HEK293 (cell line): Measurements from ENCODE around the gene SOX12.
A peak's percentile ranks its signal among the peaks of the same experiment; 100 is the strongest.
"Not testable (repeated sequence)": the region's sequence is repeated elsewhere in the genome, so short reads cannot be mapped to it uniquely, and the experiment has no call there.

Source experiments
- CTCF ChIA-PET: fragments of 350-600 bp; formaldehyde crosslinking; extraction: SDS; loops from one replicate; lab custom pipeline; 2021; ENCODE audit warnings: antibody characterized with exemption; lab: Yijun Ruan, JAX
- POLR2A ChIA-PET: fragments of 300-600 bp; formaldehyde crosslinking; extraction: SDS; loops from one replicate; lab custom pipeline; 2020; ENCODE audit warnings: antibody characterized with exemption, inconsistent platforms; lab: Yijun Ruan, JAX
- H3K27ac ChIP-seq: fragments of 200-500 bp; sonication (Bioruptor generic); 2 replicates; pipeline ENCODE4 v1.5.1; 2014; ENCODE audit warnings: low read depth, low read length, control low read depth, inconsistent platforms; ENCODE audit errors: extremely low read depth
- H3K36me3 ChIP-seq, 2 experiments: fragments of 200-500 bp in 1 of 2; sonication (Bioruptor generic) in 1 of 2; 1 replicate in 1 of 2; 2 replicates in 1 of 2; pipeline ENCODE4 v1.5.1; 2014 to 2017; ENCODE audit warnings: inconsistent platforms in 2 of 2, low read length in 2 of 2; ENCODE audit not compliant: control insufficient read depth in 2 of 2, insufficient read depth in 1 of 2
- H3K4me1 ChIP-seq: fragments of 200-500 bp; sonication (Bioruptor generic); 2 replicates; pipeline ENCODE4 v1.5.1; 2014; ENCODE audit warnings: mild to moderate bottlenecking, low read length, inconsistent platforms; ENCODE audit not compliant: control insufficient read depth, insufficient read depth
- H3K4me3 ChIP-seq: 2 replicates; pipeline ENCODE4 v1.5.1; 2011; ENCODE audit warnings: low read depth, mild to moderate bottlenecking, control low read depth, low read length, moderate library complexity
- H3K9me3 ChIP-seq: fragments of 200-500 bp; sonication (Bioruptor generic); 2 replicates; pipeline ENCODE4 v1.5.1; 2014; ENCODE audit warnings: low read depth, low read length, inconsistent platforms; ENCODE audit not compliant: control insufficient read depth, insufficient read depth
- GLIS1 ChIP-seq: fragments of 450-650 bp; formaldehyde crosslinking; IDR thresholded peaks from 2 replicates; pipeline ENCODE4 v1.5.1; 2016; ENCODE audit warnings: missing biosample characterization, missing genetic modification characterization
- HOXD13 ChIP-seq: sonication (generic); formaldehyde crosslinking; IDR thresholded peaks from 2 replicates; pipeline ENCODE4 v1.8.0; 2022; ENCODE audit warnings: missing genetic modification reagents, borderline replicate concordance
- KLF7 ChIP-seq: fragments of 450-650 bp; formaldehyde crosslinking; IDR thresholded peaks from 2 replicates; pipeline ENCODE4 v1.5.1; 2016; ENCODE audit warnings: missing biosample characterization, missing genetic modification characterization, borderline replicate concordance
- KLF9 ChIP-seq: fragments of 450-650 bp; formaldehyde crosslinking; IDR thresholded peaks from 2 replicates; pipeline ENCODE4 v1.5.1; 2016; ENCODE audit warnings: missing biosample characterization, missing genetic modification characterization, low read depth
- MEIS1 ChIP-seq: sonication (generic); formaldehyde crosslinking; IDR thresholded peaks from 2 replicates; pipeline ENCODE4 v1.8.1; 2022; ENCODE audit warnings: missing genetic modification reagents, mild to moderate bottlenecking, borderline replicate concordance
- MYNN ChIP-seq: fragments of 450-650 bp; formaldehyde crosslinking; IDR thresholded peaks from 2 replicates; pipeline ENCODE4 v1.5.1; 2016; ENCODE audit warnings: missing biosample characterization, missing genetic modification characterization, borderline replicate concordance
- WT1 ChIP-seq: fragments of 450-650 bp; formaldehyde crosslinking; IDR thresholded peaks from 2 replicates; pipeline ENCODE4 v1.5.1; 2016; ENCODE audit warnings: missing biosample characterization, missing genetic modification characterization
- ZBTB7A ChIP-seq: fragments of 450-650 bp; formaldehyde crosslinking; IDR thresholded peaks from 2 replicates; pipeline ENCODE4 v1.5.1; 2016; ENCODE audit warnings: low read depth, missing biosample characterization, missing genetic modification characterization
- ZFHX2 ChIP-seq: fragments of 450-650 bp; formaldehyde crosslinking; conservative IDR thresholded peaks from 2 replicates; pipeline ENCODE4 v1.5.1; 2016; ENCODE audit warnings: missing biosample characterization, missing genetic modification characterization
- ZNF112 ChIP-seq: fragments of 450-650 bp; formaldehyde crosslinking; IDR thresholded peaks from 2 replicates; pipeline ENCODE4 v1.5.0; 2017; ENCODE audit warnings: missing biosample characterization, missing genetic modification characterization
- ZNF214 ChIP-seq: fragments of 450-650 bp; formaldehyde crosslinking; IDR thresholded peaks from 2 replicates; pipeline ENCODE4 v1.5.1; 2017; ENCODE audit warnings: missing biosample characterization, mild to moderate bottlenecking, missing genetic modification characterization, borderline replicate concordance
- ZNF23 ChIP-seq: fragments of 450-650 bp; formaldehyde crosslinking; IDR thresholded peaks from 2 replicates; pipeline ENCODE4 v1.5.1; 2016; ENCODE audit warnings: missing biosample characterization, missing genetic modification characterization, borderline replicate concordance
- ZNF394 ChIP-seq: fragments of 450-650 bp; formaldehyde crosslinking; IDR thresholded peaks from 2 replicates; pipeline ENCODE4 v1.5.1; 2016; ENCODE audit warnings: missing biosample characterization, missing genetic modification characterization, mild to moderate bottlenecking, moderate library complexity, borderline replicate concordance
- ZNF561 ChIP-seq: fragments of 450-650 bp; IDR thresholded peaks from 2 replicates; pipeline ENCODE4 v1.5.1; 2018; ENCODE audit warnings: missing biosample characterization, missing genetic modification characterization, borderline replicate concordance
- ZNF585B ChIP-seq: fragments of 450-650 bp; formaldehyde crosslinking; IDR thresholded peaks from 2 replicates; pipeline ENCODE4 v1.5.1; 2016; ENCODE audit warnings: missing biosample characterization, missing genetic modification characterization
- ZSCAN30 ChIP-seq: fragments of 450-650 bp; IDR thresholded peaks from 2 replicates; pipeline ENCODE4 v1.5.1; 2018; ENCODE audit warnings: missing biosample characterization, mild to moderate bottlenecking, missing genetic modification characterization, moderate library complexity
- TF ChIP-seq, protein P1 (sequence below): fragments of 450-650 bp; formaldehyde crosslinking; optimal IDR thresholded peaks from 2 replicates; pipeline ENCODE3; 2016; ENCODE audit warnings: missing biosample characterization, mild to moderate bottlenecking, missing genetic modification characterization
- TF ChIP-seq, protein P2 (sequence below): fragments of 450-650 bp; formaldehyde crosslinking; IDR thresholded peaks from 2 replicates; pipeline ENCODE4 v1.5.1; 2017; ENCODE audit warnings: missing biosample characterization, missing genetic modification characterization
- TF ChIP-seq, protein P3 (sequence below): fragments of 450-650 bp; formaldehyde crosslinking; IDR thresholded peaks from 2 replicates; pipeline ENCODE4 v1.5.1; 2016; ENCODE audit warnings: missing biosample characterization, missing genetic modification characterization
- TF ChIP-seq, protein P4 (sequence below): fragments of 450-650 bp; formaldehyde crosslinking; IDR thresholded peaks from 2 replicates; pipeline ENCODE4 v1.5.1; 2017; ENCODE audit warnings: missing biosample characterization, missing genetic modification characterization

The SOX12 gene

GRCh38 chr20:371755-372542, 46.6 kb downstream of the SOX12 start (continued):
- TF ChIP-seq, protein P1, sequence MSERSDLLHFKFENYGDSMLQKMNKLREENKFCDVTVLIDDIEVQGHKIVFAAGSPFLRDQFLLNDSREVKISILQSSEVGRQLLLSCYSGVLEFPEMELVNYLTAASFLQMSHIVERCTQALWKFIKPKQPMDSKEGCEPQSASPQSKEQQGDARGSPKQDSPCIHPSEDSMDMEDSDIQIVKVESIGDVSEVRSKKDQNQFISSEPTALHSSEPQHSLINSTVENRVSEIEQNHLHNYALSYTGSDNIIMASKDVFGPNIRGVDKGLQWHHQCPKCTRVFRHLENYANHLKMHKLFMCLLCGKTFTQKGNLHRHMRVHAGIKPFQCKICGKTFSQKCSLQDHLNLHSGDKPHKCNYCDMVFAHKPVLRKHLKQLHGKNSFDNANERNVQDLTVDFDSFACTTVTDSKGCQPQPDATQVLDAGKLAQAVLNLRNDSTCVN (tag by site-specific recombination) = no peak
- TF ChIP-seq ZNF585B (tag by site-specific recombination) (no peak), MEIS1 (CRISPR knock-in tag) (no peak), ZSCAN30 (0 out of 2 replicates have a peak, but pooled peaks have one; percentile 27), ZNF23 (tag by site-specific recombination) (no peak), HOXD13 (CRISPR knock-in tag) (peak; percentile 99), WT1 (no peak), ZNF112 (tag by site-specific recombination) (no peak), ZNF561 (tag by site-specific recombination) (no peak), ZNF214 (tag by site-specific recombination) (no peak), MYNN (no peak), KLF7 (tag by site-specific recombination) (no peak), ZNF394 (tag by site-specific recombination) (no peak), ZBTB7A (tag by site-specific recombination) (no peak), GLIS1 (tag by site-specific recombination) (0 out of 2 replicates have a peak, but pooled peaks have one; percentile 30), KLF9 (tag by site-specific recombination) (no peak)
- TF ChIP-seq, protein P2, sequence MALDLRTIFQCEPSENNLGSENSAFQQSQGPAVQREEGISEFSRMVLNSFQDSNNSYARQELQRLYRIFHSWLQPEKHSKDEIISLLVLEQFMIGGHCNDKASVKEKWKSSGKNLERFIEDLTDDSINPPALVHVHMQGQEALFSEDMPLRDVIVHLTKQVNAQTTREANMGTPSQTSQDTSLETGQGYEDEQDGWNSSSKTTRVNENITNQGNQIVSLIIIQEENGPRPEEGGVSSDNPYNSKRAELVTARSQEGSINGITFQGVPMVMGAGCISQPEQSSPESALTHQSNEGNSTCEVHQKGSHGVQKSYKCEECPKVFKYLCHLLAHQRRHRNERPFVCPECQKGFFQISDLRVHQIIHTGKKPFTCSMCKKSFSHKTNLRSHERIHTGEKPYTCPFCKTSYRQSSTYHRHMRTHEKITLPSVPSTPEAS = no peak
- TF ChIP-seq, protein P3, sequence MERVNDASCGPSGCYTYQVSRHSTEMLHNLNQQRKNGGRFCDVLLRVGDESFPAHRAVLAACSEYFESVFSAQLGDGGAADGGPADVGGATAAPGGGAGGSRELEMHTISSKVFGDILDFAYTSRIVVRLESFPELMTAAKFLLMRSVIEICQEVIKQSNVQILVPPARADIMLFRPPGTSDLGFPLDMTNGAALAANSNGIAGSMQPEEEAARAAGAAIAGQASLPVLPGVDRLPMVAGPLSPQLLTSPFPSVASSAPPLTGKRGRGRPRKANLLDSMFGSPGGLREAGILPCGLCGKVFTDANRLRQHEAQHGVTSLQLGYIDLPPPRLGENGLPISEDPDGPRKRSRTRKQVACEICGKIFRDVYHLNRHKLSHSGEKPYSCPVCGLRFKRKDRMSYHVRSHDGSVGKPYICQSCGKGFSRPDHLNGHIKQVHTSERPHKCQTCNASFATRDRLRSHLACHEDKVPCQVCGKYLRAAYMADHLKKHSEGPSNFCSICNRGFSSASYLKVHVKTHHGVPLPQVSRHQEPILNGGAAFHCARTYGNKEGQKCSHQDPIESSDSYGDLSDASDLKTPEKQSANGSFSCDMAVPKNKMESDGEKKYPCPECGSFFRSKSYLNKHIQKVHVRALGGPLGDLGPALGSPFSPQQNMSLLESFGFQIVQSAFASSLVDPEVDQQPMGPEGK (tag by site-specific recombination) = peak; percentile 70
- TF ChIP-seq, protein P4, sequence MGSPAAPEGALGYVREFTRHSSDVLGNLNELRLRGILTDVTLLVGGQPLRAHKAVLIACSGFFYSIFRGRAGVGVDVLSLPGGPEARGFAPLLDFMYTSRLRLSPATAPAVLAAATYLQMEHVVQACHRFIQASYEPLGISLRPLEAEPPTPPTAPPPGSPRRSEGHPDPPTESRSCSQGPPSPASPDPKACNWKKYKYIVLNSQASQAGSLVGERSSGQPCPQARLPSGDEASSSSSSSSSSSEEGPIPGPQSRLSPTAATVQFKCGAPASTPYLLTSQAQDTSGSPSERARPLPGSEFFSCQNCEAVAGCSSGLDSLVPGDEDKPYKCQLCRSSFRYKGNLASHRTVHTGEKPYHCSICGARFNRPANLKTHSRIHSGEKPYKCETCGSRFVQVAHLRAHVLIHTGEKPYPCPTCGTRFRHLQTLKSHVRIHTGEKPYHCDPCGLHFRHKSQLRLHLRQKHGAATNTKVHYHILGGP = no peak

- not testable (repeated sequence) for H3K27ac ChIP-seq, H3K36me3 ChIP-seq, H3K4me3 ChIP-seq, H3K9me3 ChIP-seq, H3K4me1 ChIP-seq
- CTCF ChIA-PET = interaction anchor here (0.5 to 3.4 kb wide), 4 partner anchors 10 to 132 kb away, joined by 3 to 18 read pairs (median 11); no protein-coding TSS in a partner anchor
- POLR2A ChIA-PET = interaction anchor here (0.8 to 1.1 kb wide), 4 partner anchors 10 to 171 kb away, joined by 3 to 4 read pairs (median 4); partner anchors contain the start of gene CSNK2A1
- TF ChIP-seq ZFHX2 (tag by site-specific recombination) = peak; percentile 54
These were observed 47.3 kb downstream of the SOX12 start for GRCh38 chr20:372543-373082.
